ENCODE results near the gene KDM3A. TPM values are rescaled to one million over a fixed set of nuclear protein-coding genes. Genes with fewer than 3 reads are reported as not detected.

Gene KDM3A
- total RNA-seq, 1 experiment from 2014 or later, result 34.2 TPM

DNA sequence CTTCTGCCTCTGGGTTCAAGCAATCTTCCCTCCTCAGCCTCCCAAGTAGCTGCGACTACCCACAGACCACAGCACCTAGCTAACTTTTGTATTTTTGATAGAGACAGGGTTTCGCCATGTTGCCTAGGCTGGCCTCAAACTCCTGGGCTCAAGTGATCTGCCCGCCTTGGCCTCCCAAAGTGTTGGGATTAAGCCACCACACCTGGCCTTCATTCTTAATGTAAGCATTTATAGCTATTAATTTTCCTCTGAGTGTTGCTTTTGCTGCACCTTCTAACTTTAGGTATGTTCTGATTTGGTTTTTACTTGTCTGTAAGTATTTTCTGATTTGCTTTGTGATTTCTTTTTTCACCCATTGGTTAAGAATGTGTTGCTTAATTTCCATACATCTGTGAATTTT lies 92.4 kb downstream of the KDM3A start:
- Mint-ChIP-seq H3K27me3 (ENCODE audit: low read depth) (no peaks in the 10 kb centered on the region; the same call in 1 of the 2 replicates), H3K4me1 (no peaks in the 10 kb centered on the region), H3K27ac (no peak overlapping the region), H3K36me3 (peaks cover 31% of the 10 kb centered on the region), H3K9me3 (peaks cover 56% of the 10 kb centered on the region), H3K4me3 (no peak overlapping the region)
- no peak for ATAC-seq
- TF ChIP-seq, protein P1, sequence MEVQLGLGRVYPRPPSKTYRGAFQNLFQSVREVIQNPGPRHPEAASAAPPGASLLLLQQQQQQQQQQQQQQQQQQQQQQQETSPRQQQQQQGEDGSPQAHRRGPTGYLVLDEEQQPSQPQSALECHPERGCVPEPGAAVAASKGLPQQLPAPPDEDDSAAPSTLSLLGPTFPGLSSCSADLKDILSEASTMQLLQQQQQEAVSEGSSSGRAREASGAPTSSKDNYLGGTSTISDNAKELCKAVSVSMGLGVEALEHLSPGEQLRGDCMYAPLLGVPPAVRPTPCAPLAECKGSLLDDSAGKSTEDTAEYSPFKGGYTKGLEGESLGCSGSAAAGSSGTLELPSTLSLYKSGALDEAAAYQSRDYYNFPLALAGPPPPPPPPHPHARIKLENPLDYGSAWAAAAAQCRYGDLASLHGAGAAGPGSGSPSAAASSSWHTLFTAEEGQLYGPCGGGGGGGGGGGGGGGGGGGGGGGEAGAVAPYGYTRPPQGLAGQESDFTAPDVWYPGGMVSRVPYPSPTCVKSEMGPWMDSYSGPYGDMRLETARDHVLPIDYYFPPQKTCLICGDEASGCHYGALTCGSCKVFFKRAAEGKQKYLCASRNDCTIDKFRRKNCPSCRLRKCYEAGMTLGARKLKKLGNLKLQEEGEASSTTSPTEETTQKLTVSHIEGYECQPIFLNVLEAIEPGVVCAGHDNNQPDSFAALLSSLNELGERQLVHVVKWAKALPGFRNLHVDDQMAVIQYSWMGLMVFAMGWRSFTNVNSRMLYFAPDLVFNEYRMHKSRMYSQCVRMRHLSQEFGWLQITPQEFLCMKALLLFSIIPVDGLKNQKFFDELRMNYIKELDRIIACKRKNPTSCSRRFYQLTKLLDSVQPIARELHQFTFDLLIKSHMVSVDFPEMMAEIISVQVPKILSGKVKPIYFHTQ (CRISPR knock-in tag; IDR thresholded peaks at IDR 0.05), result no peak
- no peak for TF ChIP-seq RELA (CRISPR knock-in tag; IDR thresholded peaks at IDR 0.05; ENCODE audit: borderline replicate concordance)
- TF ChIP-seq SMAD4 (CRISPR knock-in tag; IDR thresholded peaks at IDR 0.05), result no peak
- no peak for TF ChIP-seq TEAD4 (CRISPR knock-in tag; IDR thresholded peaks at IDR 0.05)
- no peak for DNase-seq (ENCODE audit: low spot score)
- POLR2A ChIA-PET, result no interaction called here
- CTCF ChIA-PET, result no interaction called here

DNA sequence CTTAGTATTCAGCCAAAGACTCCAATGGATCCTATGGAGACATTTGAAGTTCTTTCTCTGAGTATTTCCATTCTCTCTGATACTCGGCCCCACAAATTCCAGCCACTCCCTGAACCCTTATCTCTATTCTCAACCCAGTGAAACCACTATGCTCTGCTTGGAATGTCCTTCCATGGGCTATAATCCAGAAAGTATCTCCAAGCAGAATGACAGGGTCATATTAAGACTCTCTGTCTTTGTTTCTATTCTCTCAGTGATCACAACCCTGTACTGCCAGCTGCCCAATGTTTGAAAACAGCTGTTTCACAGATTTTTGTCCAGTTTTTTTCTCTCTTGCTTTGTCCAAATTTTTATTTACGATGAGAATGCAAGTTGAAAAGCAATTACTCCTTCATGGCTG lies 100.2 kb downstream of the KDM3A start:
- ATAC-seq (no peak), DNase-seq (ENCODE audit: low spot score) (no peak)
- POLR2A ChIA-PET, result no interaction called here
- Mint-ChIP-seq H3K9me3 (peaks cover 48% of the 10 kb centered on the region), H3K36me3 (peaks cover 45% of the 10 kb centered on the region), H3K27ac (no peak overlapping the region), H3K4me3 (no peak overlapping the region), H3K4me1 (peaks cover 9% of the 10 kb centered on the region), H3K27me3 (ENCODE audit: low read depth) (no peaks in the 10 kb centered on the region)
- CTCF ChIA-PET, result no interaction called here
- TF ChIP-seq SOX15 (CRISPR knock-in tag; IDR thresholded peaks at IDR 0.05) (no peak), ZNF396 (CRISPR knock-in tag; IDR thresholded peaks at IDR 0.05; ENCODE audit: borderline replicate concordance) (no peak), ZNF671 (CRISPR knock-in tag; IDR thresholded peaks at IDR 0.05) (no peak), SMAD3 (CRISPR knock-in tag; IDR thresholded peaks at IDR 0.05; ENCODE audit: borderline replicate concordance) (no peak), GRHL2 (CRISPR knock-in tag; IDR thresholded peaks at IDR 0.05; ENCODE audit: insufficient replicate concordance, severe bottlenecking) (no peak), ZBTB21 (CRISPR knock-in tag; IDR thresholded peaks at IDR 0.05; ENCODE audit: borderline replicate concordance) (no peak), ELF4 (CRISPR knock-in tag; IDR thresholded peaks at IDR 0.05; ENCODE audit: low read depth) (no peak), NFE2L1 (CRISPR knock-in tag; IDR thresholded peaks at IDR 0.05) (no peak)
- TF ChIP-seq, protein P2, sequence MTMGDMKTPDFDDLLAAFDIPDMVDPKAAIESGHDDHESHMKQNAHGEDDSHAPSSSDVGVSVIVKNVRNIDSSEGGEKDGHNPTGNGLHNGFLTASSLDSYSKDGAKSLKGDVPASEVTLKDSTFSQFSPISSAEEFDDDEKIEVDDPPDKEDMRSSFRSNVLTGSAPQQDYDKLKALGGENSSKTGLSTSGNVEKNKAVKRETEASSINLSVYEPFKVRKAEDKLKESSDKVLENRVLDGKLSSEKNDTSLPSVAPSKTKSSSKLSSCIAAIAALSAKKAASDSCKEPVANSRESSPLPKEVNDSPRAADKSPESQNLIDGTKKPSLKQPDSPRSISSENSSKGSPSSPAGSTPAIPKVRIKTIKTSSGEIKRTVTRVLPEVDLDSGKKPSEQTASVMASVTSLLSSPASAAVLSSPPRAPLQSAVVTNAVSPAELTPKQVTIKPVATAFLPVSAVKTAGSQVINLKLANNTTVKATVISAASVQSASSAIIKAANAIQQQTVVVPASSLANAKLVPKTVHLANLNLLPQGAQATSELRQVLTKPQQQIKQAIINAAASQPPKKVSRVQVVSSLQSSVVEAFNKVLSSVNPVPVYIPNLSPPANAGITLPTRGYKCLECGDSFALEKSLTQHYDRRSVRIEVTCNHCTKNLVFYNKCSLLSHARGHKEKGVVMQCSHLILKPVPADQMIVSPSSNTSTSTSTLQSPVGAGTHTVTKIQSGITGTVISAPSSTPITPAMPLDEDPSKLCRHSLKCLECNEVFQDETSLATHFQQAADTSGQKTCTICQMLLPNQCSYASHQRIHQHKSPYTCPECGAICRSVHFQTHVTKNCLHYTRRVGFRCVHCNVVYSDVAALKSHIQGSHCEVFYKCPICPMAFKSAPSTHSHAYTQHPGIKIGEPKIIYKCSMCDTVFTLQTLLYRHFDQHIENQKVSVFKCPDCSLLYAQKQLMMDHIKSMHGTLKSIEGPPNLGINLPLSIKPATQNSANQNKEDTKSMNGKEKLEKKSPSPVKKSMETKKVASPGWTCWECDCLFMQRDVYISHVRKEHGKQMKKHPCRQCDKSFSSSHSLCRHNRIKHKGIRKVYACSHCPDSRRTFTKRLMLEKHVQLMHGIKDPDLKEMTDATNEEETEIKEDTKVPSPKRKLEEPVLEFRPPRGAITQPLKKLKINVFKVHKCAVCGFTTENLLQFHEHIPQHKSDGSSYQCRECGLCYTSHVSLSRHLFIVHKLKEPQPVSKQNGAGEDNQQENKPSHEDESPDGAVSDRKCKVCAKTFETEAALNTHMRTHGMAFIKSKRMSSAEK (CRISPR knock-in tag; IDR thresholded peaks at IDR 0.05; ENCODE audit: borderline replicate concordance), result no peak
- TF ChIP-seq, protein P3, sequence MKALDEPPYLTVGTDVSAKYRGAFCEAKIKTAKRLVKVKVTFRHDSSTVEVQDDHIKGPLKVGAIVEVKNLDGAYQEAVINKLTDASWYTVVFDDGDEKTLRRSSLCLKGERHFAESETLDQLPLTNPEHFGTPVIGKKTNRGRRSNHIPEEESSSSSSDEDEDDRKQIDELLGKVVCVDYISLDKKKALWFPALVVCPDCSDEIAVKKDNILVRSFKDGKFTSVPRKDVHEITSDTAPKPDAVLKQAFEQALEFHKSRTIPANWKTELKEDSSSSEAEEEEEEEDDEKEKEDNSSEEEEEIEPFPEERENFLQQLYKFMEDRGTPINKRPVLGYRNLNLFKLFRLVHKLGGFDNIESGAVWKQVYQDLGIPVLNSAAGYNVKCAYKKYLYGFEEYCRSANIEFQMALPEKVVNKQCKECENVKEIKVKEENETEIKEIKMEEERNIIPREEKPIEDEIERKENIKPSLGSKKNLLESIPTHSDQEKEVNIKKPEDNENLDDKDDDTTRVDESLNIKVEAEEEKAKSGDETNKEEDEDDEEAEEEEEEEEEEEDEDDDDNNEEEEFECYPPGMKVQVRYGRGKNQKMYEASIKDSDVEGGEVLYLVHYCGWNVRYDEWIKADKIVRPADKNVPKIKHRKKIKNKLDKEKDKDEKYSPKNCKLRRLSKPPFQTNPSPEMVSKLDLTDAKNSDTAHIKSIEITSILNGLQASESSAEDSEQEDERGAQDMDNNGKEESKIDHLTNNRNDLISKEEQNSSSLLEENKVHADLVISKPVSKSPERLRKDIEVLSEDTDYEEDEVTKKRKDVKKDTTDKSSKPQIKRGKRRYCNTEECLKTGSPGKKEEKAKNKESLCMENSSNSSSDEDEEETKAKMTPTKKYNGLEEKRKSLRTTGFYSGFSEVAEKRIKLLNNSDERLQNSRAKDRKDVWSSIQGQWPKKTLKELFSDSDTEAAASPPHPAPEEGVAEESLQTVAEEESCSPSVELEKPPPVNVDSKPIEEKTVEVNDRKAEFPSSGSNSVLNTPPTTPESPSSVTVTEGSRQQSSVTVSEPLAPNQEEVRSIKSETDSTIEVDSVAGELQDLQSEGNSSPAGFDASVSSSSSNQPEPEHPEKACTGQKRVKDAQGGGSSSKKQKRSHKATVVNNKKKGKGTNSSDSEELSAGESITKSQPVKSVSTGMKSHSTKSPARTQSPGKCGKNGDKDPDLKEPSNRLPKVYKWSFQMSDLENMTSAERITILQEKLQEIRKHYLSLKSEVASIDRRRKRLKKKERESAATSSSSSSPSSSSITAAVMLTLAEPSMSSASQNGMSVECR (CRISPR knock-in tag; IDR thresholded peaks at IDR 0.05; ENCODE audit: borderline replicate concordance), result no peak
- TF ChIP-seq, protein P1 (CRISPR knock-in tag; IDR thresholded peaks at IDR 0.05), result no peak
- TF ChIP-seq, protein P4, sequence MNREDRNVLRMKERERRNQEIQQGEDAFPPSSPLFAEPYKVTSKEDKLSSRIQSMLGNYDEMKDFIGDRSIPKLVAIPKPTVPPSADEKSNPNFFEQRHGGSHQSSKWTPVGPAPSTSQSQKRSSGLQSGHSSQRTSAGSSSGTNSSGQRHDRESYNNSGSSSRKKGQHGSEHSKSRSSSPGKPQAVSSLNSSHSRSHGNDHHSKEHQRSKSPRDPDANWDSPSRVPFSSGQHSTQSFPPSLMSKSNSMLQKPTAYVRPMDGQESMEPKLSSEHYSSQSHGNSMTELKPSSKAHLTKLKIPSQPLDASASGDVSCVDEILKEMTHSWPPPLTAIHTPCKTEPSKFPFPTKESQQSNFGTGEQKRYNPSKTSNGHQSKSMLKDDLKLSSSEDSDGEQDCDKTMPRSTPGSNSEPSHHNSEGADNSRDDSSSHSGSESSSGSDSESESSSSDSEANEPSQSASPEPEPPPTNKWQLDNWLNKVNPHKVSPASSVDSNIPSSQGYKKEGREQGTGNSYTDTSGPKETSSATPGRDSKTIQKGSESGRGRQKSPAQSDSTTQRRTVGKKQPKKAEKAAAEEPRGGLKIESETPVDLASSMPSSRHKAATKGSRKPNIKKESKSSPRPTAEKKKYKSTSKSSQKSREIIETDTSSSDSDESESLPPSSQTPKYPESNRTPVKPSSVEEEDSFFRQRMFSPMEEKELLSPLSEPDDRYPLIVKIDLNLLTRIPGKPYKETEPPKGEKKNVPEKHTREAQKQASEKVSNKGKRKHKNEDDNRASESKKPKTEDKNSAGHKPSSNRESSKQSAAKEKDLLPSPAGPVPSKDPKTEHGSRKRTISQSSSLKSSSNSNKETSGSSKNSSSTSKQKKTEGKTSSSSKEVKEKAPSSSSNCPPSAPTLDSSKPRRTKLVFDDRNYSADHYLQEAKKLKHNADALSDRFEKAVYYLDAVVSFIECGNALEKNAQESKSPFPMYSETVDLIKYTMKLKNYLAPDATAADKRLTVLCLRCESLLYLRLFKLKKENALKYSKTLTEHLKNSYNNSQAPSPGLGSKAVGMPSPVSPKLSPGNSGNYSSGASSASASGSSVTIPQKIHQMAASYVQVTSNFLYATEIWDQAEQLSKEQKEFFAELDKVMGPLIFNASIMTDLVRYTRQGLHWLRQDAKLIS (CRISPR knock-in tag; IDR thresholded peaks at IDR 0.05; ENCODE audit: borderline replicate concordance), result no peak
- TF ChIP-seq, protein P5, sequence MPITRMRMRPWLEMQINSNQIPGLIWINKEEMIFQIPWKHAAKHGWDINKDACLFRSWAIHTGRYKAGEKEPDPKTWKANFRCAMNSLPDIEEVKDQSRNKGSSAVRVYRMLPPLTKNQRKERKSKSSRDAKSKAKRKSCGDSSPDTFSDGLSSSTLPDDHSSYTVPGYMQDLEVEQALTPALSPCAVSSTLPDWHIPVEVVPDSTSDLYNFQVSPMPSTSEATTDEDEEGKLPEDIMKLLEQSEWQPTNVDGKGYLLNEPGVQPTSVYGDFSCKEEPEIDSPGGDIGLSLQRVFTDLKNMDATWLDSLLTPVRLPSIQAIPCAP (CRISPR knock-in tag; IDR thresholded peaks at IDR 0.05), result no peak

All from WTC11 (cell line).